Measurements from ENCODE around the gene MRTFB.

GRCh38 chr16:14092561-14092960, 21.4 kb downstream of the MRTFB start:
- TF ChIP-seq CTCF (conservative IDR thresholded peaks at IDR 0.05; ENCODE audit: low read depth in 2 of 2) (no peak), EZH2 (IDR thresholded peaks at IDR 0.05; ENCODE audit: low read depth, unreplicated experiment) (no peak), EZH2phosphoT487 (IDR thresholded peaks at IDR 0.05; ENCODE audit: unreplicated experiment) (no peak), REST (IDR thresholded peaks at IDR 0.05; ENCODE audit: unreplicated experiment) (no peak)
